Measurements from ENCODE around the gene LRRTM1. TPM values are rescaled to one million over a fixed set of nuclear protein-coding genes. Genes with fewer than 3 reads are reported as not detected.

The LRRTM1 gene
- total and polyA plus RNA-seq, 8 donors: 0.33 to 0.37 TPM; not detected in 6

DNA sequence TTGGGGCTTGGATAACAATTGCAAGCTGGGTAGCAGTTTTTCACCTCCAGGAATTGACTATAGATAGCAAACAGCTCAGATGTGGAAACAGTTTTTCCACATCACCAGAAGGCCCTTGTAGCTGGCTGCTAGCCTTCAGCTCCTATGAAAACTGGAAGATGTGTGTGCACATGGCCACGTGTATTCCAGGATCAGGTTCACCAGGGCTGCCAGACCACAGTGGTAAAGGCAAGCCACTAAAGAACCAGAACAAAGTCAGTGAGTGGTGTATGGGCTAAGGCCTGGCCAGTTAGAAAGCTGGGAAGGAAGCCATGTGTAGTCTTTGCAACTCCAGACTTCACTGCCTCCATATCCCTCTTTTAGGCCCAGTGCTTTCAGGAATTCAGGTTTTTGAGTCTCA lies 12.9 kb downstream of the LRRTM1 start:
- 21 to 37% (median 29%) methylated on average over 1 of the region's 1 CpG for WGBS, 5 donors
- H3K4me3 ChIP-seq: no peak overlapping the region
- peak in 1 of 2 donors; percentile 21 for DNase-seq
- H3K9me3 ChIP-seq: no peaks in the 10 kb centered on the region
- no peak for TF ChIP-seq EP300 (IDR thresholded peaks at IDR 0.05)
- no peak for TF ChIP-seq POLR2AphosphoS5 (IDR thresholded peaks at IDR 0.05)
- TF ChIP-seq, protein P1, sequence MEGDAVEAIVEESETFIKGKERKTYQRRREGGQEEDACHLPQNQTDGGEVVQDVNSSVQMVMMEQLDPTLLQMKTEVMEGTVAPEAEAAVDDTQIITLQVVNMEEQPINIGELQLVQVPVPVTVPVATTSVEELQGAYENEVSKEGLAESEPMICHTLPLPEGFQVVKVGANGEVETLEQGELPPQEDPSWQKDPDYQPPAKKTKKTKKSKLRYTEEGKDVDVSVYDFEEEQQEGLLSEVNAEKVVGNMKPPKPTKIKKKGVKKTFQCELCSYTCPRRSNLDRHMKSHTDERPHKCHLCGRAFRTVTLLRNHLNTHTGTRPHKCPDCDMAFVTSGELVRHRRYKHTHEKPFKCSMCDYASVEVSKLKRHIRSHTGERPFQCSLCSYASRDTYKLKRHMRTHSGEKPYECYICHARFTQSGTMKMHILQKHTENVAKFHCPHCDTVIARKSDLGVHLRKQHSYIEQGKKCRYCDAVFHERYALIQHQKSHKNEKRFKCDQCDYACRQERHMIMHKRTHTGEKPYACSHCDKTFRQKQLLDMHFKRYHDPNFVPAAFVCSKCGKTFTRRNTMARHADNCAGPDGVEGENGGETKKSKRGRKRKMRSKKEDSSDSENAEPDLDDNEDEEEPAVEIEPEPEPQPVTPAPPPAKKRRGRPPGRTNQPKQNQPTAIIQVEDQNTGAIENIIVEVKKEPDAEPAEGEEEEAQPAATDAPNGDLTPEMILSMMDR (IDR thresholded peaks at IDR 0.05): no peak
- no peak for TF ChIP-seq POLR2A (IDR thresholded peaks at IDR 0.05)
- H3K36me3 ChIP-seq: no peaks in the 10 kb centered on the region
- intact Hi-C loops (cut with DNase I; ENCODE audit: low total_unique reads): no loop called here
- no peaks in the 10 kb centered on the region for H3K27me3 ChIP-seq
- no peak overlapping the region for H3K27ac ChIP-seq
- H3K4me1 ChIP-seq: peaks cover 0 to 8% (median 3%) of the 10 kb centered on the region in 4 donors

DNA sequence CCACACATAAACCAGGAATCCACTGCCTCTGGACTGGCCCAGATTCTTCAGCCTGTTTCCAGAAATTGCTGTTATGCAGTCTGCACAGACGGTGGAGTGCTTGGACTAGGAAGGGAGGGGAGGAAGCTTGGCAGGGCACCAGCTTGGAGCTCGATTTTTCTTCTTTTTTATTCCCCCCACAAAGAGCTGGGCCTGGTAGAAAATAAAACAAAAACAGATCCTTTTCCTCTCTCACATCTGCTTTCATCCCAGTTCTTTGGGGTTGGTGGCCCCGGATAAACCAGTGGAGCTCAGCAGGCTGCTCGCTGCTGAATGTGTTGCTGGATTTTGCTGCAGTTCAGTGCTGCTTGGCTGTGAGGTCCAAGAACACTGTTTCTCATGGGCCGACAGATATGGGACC lies 16.0 kb downstream of the LRRTM1 start:
- no peaks in the 10 kb centered on the region for H3K36me3 ChIP-seq
- H3K4me3 ChIP-seq: no peak overlapping the region
- no peaks in the 10 kb centered on the region for H3K9me3 ChIP-seq
- DNase-seq: peak in 1 of 2 donors; percentile 80
- H3K27ac ChIP-seq: no peak overlapping the region
- no peaks in the 10 kb centered on the region for H3K27me3 ChIP-seq
- WGBS, 5 donors: 27 to 39% (median 33%) methylated on average over 5 of the region's 5 CpGs
- intact Hi-C loops (cut with DNase I; ENCODE audit: low total_unique reads): no loop called here
- H3K4me1 ChIP-seq: peaks cover 0 to 8% (median 3%) of the 10 kb centered on the region in 4 donors
- TF ChIP-seq EP300 (IDR thresholded peaks at IDR 0.05) (no peak), POLR2A (IDR thresholded peaks at IDR 0.05) (no peak), POLR2AphosphoS5 (IDR thresholded peaks at IDR 0.05) (no peak)
- TF ChIP-seq, protein P1 (IDR thresholded peaks at IDR 0.05): no peak

DNA sequence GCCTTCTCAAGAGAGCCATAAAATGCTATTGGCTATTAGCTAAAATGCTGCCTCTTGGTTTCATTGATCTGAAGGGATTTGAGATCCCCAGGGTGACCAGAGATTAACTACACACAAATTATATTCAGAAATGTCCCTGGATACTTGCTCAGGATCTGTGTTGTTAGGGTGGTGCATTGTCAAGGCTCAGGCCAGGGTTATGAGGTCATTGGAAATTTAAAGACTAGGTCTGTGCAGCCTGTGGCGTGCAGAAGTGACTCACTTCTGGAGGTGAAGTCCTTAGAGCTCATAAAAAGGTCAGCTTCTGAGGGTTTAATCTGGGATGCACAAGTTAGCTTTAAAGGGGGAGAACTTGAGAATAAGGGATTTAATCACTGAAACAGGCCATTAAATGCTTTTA lies 23.5 kb downstream of the LRRTM1 start:
- WGBS, 5 donors: 77 to 96% (median 88%) methylated on average over 1 of the region's 1 CpG
- no peaks in the 10 kb centered on the region for H3K4me1 ChIP-seq
- no peak overlapping the region for H3K27ac ChIP-seq
- no peak for DNase-seq
- TF ChIP-seq, protein P1 (IDR thresholded peaks at IDR 0.05): no peak
- TF ChIP-seq POLR2A (IDR thresholded peaks at IDR 0.05) (no peak), EP300 (IDR thresholded peaks at IDR 0.05) (no peak), POLR2AphosphoS5 (IDR thresholded peaks at IDR 0.05) (no peak)
- no peak overlapping the region for H3K4me3 ChIP-seq
- H3K27me3 ChIP-seq: no peaks in the 10 kb centered on the region
- H3K9me3 ChIP-seq: peaks cover 0 to 3% (median 0%) of the 10 kb centered on the region in 4 donors
- no peaks in the 10 kb centered on the region for H3K36me3 ChIP-seq
- intact Hi-C loops (cut with DNase I; ENCODE audit: low total_unique reads): no loop called here

DNA sequence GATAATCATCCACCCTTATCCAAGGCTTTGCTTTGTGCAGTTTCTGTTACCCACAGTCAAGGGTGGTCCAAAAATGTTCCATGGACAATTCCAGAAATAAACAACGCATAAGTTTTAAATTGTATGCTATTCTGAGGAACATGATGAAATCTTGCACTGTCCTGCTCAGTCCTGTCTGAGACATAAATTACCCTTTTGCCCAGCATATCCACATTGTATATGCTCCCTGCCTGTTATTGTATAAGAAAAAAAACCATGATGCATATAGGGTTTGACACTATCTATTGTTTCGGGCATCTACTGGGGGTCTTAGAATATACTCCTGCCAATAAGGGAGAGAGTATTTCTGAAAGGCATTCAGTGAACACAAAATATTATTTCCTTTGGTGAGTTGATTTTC lies 24.0 kb downstream of the LRRTM1 start:
- no peaks in the 10 kb centered on the region for H3K4me1 ChIP-seq
- no peak overlapping the region for H3K27ac ChIP-seq
- WGBS, 5 donors: 92 to 100% (median 96%) methylated on average over 2 of the region's 2 CpGs
- intact Hi-C loops (cut with DNase I; ENCODE audit: low total_unique reads): no loop called here
- H3K4me3 ChIP-seq: no peak overlapping the region
- no peaks in the 10 kb centered on the region for H3K27me3 ChIP-seq
- H3K9me3 ChIP-seq: peaks cover 0 to 3% (median 0%) of the 10 kb centered on the region in 4 donors
- DNase-seq: no peak
- no peak for TF ChIP-seq POLR2A (IDR thresholded peaks at IDR 0.05)
- TF ChIP-seq EP300 (IDR thresholded peaks at IDR 0.05): no peak
- TF ChIP-seq, protein P1 (IDR thresholded peaks at IDR 0.05): no peak
- TF ChIP-seq POLR2AphosphoS5 (IDR thresholded peaks at IDR 0.05): no peak
- H3K36me3 ChIP-seq: no peaks in the 10 kb centered on the region
